ENCODE data around the gene CPSF6.

GRCh38 chr12:69290545-69291277 is 51.3 kb downstream of the CPSF6 start:
- TF ChIP-seq CTCF (conservative IDR thresholded peaks at IDR 0.05; ENCODE audit: low read length): peak; percentile 99
- TF ChIP-seq EZH2phosphoT487 (IDR thresholded peaks at IDR 0.05; ENCODE audit: borderline replicate concordance): no peak

Measured in Loucy (cell line).